NCI-H2107 treated with DMSO at 0.1 percent for 48 hours (cell line): ENCODE results near the gene GLIS1.

Source experiments
- DNase-seq: peaks from one replicate; lab custom pipeline; 2025; ENCODE audit not compliant: unreplicated experiment; lab: John Stamatoyannopoulos, UW

The GLIS1 gene

DNA sequence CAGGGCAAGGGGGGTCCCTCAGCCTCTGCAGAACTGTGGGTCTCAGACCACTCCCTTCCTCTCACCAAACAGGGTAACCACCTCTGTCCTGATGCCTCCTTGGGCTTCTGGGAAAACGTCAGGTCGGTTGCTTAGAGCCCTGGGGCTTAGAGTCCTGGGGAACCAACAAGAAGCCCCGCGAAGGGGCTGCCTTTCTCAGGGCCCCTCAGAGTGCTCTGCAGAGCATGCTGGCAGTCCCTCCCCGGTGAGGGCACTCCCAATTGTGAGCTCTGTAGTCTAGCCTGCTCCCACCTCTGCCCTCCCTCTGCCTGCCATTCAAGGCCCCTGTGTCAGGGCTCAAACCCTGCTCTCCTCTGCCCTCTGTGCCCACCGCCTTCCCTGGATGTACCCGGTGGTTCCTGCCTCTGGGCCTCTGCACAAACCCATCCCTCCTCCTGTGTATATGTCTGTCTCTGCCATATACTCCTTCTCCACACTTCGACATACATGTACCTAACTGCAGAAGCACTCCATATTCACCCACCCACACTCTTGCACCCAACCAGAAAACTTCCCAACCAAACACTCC, 187.5 kb downstream of the GLIS1 start:
- no peak for DNase-seq

DNA sequence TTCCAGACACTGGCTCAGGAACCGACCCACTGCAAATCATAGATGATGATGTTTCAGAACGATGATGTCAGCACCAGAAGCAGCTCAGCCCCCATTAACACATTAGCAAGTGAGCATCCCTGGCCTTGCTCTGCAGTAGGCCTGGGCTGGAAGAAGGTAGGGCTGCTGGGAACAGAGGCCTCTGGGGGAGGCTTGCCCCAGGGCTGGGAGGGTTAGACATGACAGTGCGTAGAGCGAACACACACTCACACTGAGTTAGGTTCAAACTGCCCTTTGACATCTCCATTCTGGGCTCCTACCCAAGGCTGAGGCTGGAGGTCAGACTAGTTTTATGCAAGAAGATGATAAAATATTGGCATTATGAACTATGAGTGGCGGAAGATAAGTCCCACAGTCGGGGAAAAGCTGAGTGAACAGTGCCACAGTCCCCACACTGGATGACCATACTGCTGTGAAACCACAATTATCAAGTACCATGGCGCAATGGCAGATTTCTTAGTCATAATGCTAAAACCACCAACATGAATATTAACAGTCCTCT, 188.7 kb downstream of the GLIS1 start:
- DNase-seq, result no peak

DNA sequence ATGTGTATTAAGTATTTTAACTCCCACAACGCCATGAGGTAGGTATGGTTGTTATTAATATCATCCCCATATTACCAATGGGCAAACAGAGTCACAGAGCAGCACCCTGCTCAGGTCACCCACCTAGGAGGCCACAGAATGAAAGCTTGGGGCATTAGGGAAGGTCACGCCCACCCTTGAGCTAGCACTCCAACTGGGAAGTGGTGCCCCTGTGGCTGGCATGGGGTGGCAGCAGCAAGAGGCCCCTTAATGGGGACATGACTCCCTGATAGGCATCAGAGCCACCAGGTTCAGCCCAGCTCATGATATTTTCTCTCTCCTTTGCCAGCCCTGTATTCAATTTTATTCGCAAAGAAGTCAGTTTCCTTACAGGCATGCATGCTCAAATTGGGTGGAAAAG, 189.2 kb downstream of the GLIS1 start:
- no peak for DNase-seq

DNA sequence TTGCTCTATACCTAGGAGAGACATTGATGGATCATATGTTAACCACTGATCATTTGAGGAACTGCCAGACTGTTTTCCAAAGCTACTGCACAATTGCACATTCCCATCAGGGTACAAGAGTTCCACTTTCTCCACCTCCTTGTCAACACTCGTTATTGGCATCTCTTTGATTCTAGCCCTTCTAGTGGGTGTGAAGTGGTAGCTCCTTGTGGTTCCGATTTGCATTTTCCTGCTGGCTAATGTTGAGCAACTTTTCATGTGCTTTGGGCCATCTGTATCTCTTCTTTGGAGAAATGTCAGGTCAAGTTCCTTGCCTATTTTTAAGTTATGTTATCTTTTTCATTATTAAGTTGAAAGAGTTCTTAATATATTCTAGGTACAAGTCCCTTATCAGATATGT, 189.7 kb downstream of the GLIS1 start:
- no peak for DNase-seq

DNA sequence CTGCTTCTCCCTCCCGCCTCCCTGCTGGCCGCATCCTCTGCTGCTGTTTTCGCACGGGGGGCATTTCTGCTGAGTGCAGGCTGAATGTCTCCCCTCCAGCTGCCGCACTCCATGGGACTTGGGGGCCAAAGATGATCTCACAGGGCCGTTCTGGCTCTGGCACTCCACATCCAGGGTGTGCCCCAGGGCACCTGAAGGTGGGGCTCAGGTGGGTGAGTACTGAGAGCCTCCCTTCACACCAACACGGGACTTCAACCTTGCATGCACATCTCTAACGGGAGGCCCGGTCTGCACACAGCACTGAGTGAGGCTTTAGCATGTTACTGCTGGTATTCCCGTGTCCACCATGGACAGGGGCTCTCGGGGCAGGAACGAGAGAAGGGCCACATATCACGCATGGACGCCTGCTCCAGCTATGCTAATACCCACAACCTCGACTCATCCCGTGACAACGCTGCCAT, 190.9 kb downstream of the GLIS1 start:
- DNase-seq, result no peak

DNA sequence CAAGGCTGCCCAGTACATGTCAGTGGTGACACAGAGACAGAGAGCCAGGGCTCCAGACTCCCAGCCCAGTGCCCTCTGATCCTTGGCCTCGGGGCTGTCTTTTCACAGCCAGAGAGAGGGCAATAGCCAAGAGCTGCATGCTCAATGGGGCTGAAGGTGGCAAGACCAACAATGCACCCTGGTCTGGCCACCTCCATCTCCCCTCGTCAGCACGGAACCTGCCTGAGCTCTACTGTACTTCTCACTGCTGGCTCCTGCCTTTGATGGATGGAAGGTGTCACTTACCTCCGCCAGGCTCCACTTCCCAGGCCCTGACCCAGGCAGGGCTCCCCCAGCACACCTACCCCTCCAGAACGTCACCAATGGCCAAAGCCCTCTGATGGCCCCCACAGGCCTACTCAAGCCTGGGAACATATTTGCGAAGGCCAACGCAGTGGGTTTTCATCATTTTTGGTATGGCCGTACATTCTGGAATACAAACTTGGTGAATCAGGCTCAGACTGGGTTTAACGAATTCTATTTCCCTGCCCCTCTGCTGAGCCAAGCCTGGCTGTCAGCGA, 191.7 kb downstream of the GLIS1 start:
- no peak for DNase-seq

DNA sequence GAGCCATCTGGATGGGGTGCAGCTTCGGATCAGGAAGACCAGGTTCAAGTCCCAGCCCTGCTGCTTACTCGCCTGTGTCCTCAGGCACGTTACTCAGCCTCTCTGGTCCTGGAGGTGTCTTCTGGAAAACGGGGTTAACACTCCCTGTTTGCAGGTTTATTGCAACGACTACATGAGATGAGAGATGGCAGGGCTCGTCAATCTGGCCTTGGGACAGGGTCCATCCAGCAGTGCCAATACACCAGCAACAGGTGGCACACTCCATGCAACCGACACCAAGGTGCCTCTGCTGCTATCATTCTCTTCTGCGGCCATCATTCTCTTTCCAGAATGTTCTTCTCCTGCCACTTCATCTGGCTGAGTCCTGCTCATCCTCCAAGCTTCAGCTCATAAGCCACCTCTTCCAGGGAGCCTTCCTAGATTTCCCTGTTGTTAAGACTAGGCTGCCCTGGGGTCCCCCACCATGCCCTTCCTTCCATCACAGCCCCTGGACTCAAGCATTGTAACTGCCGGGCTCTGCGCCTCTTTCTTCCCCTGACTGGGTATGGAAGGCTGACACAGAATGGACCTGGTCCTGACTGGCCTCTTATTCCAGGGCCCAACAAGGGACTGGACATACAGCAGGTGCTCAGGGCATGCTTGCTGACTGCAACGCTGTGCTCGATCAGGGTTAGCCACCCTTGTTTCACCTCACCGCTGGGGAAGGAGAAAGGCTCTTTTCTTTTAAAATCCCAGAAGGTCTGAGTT, 192.4 kb downstream of the GLIS1 start:
- DNase-seq, result no peak

DNA sequence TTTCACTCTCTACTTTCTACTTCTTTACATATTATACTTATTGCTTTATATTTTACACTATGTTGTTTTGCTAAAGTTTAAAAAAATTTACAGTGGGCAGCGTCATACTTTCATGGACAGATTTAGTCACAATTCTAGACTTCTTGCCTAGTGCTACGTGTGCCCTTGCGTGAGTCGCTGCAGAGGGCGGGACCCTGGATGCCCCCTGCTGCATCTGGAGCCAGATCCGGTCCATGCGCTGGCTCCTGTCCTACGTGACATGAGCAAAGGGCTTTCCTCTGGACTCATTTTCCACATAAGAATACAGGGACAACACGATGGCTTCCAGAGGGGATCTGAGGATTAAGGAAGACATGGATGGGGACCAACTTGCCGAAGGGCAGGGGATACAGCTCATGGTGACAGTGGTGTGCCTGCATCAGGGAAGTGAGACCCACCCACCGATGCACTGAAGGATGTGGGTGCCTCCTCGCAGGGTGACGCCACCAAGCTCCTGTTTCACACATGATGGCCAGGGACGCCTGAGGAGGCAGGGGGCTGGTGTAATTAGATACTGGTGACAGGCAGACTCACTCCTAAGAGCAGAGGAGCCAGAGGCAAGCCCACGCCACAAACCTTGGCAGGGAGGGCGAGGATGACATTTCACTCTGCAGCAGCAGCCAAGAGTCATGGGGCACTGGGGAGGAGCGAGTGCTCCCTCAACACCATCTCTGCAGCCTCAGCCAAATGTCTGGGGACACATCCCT, 193.1 kb downstream of the GLIS1 start:
- DNase-seq, result peak; percentile 73

DNA sequence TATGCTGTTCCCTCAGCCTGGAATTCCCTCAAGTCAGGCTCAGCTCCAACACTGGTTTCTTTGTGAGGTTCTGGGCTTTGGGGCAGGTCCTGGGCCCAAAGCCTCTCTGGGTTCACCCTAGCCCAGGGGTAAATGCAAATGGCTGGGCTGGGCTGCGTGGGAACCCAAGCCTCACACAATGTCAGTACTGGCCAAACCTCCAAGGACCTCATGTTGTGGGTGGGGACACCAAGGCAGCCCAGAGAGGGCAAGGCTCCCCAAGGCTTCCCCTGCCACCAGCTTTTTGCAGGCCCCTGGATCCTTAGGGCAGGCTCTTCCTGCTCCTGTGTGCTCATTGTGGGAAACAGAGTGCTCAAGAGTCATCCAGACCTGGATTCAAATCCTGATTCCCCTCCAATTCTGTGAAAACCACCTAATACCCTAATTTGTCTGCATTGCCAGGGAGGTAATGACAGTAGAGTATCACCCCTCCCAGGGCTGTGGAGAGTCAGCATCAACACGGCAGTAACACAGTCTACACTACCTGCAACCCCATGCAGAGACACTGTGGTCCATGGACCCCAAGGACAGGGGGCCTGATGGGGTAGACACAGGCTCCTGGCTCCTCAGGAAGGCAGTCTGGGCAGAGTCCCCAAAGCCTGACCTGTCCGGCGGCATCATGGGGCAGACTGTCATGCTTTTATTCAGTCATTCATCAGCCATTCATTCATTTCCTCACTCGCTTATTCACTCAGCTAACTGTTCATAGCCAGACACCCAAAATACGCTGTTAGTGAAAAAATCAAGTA, 194.0 kb downstream of the GLIS1 start:
- no peak for DNase-seq

DNA sequence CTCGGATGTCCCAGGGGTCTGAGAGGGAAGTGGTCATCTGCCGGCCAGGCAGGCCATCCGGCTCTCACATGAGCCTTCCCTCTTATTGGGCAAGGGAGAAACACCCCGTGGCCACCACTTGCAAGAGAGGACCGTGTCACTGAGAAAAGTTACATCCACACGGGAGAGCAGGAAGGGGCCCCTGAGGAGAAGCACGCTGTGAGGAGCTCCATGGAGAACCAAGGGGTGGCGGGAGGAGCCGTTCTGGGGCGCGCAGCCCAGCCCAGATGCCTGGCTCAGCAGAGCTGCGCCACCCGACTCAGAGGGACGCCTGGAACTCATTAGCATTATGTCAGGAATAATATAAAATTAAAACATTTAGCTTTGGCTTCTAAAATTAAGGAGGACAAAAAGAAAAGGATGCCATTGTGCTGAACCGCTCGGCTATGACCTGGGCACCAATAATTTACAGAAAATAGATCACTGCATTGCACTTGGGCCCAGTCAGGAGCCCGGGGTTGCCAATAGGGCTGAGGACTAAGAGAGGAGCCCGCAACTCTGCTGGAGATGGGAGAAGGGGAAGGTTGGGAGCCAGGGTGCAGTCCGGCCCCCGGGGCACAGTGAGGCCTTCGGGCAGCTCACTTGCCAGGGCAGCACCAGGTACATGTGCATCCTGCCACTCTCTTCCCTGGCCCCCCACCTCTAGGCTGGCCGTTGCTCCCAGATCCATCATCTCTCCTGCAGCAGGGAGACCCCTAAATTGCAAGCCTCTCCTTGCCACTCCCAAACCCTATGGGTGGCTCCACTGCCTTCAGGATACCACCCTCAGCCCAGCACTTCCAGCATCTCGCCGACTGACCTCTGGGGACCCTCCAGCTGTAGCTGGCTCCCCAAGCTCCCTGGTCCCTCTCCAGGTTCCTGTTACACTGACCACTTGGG, 194.9 kb downstream of the GLIS1 start:
- no peak for DNase-seq

DNA sequence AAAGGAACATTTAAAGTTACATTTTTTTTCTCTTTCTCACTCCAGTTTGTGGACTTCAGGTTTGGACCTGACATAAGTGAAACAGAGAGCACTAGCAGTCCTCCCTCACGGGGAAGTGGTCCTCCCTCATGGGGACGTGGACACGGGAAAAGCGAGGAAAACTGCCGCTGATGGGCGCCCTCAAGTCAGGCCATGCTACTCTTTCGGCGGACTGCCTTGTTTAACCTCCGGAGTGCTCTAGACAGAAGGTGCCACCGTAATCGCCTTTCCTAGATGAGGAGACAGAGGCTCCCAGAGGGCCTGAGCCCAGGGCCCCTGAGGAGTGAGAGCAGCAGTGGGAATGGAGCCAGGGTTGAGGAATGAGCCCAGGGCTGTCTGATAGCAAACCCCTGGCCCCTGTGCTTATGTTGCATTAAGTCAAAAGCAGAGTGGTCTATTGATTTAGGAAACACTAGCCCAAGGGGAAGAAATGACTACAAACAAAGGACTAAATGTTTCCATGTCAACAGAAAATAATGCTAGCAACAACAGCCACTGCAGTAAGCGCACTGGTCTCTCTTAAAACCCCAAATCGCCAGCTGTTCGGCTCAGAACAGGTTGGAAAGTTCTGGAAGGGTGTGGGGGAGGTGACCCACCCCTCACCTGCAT, 195.7 kb downstream of the GLIS1 start:
- DNase-seq, result no peak

DNA sequence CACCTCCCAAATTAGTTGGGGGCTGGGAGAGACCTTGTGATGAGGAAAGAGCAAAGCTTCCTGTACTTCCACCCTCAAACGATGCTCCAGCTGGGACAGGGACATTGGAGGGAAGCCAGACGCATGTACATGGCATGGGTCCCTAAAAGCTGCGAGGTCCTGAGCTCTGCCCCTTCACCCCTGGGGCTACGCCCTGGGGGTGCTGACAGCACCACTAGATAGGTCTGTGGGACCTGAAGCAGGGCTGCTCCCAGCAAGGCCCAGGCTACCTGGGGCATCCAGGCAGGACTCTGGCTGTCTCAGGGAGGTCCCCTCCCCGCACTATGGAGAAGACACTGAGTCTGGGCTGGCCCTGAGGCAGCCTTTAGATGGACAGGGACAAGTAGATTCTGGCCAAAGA, 196.4 kb downstream of the GLIS1 start:
- DNase-seq, result no peak

DNA sequence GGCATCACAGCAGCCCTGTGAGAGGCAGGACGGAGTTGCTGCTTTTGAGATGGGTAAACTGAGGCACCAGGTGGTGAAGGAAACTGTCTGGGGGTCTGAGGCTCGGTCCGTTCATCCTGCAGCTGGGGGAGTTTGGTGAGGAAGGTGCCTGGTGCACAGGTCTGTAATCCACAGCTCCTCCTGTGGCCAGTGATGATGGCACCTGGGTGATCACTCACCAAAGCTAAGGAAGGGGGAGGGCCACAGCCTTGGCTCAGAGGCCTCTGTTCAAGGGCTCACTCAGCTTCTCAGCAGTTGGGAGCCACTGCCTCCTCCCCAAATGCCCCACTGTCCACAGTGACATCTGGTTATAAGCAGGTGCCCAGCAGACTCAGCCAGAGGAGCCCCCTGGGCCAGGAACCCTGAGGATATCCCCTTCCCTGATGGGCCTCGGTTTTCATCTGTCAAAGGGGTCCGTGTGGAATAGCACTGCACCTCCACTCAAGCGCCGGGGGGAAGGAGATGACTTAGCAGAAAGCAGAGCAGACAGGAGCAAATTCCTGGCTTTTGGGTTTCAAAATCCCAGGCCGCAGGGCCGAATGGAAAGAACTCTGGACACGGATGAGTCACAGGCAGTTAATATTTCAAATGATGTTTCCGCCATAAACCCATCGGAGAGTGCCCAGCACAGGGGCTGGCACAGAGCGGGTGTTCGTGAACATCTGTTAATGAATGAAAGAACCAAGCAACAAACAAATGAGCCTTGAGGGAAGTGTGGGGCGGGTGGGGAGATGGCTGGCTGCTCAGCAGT, 197.0 kb downstream of the GLIS1 start:
- no peak for DNase-seq

DNA sequence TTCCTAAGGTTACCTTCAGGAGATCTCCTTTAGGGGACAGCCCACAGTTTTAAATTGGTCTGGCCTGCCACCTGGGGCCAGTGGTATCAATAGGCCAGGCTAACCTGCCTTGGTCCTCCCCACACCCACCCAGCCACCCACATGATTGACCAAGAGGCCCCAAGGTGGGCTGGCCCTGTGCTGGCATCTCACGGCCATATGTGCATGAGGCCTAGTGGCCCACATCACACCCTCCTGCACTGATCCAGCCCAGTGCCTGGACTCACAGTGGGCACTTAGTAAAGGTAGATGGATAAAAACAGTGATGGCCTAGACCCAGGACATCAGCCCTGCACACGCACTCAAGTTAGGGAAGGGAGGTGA, 197.7 kb downstream of the GLIS1 start:
- DNase-seq, result no peak

DNA sequence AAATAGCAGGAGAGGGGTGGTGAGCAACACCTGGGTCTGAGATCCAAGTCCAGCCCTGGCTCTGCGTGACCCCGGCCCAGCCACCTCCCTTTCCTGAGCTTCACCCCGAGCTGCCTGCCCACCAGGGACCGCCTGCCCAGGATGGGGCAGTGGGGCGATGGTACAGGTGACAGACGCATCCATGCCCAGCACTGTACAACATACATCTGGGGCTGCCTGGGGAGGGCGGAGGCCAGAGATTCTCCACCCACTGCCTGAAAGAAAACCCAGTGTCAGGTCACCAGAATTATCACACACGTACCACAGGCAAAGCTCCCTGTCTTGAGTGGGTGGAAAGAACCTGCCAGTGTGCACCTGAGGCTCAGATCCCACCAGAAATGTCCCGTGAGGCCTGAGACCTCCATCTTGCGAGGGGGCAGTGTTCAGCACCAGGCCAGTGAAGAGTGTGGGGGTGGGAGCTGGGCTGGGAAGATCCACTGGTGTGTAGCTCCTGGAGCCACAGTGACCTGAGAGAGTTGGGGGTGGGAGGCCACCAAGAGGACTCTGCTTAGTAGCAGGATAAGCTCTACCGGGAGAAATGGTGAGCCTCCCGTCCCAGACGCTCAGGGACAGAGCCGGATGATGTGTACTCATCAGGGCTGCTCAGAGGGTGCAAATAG, 198.2 kb downstream of the GLIS1 start:
- DNase-seq, result no peak

DNA sequence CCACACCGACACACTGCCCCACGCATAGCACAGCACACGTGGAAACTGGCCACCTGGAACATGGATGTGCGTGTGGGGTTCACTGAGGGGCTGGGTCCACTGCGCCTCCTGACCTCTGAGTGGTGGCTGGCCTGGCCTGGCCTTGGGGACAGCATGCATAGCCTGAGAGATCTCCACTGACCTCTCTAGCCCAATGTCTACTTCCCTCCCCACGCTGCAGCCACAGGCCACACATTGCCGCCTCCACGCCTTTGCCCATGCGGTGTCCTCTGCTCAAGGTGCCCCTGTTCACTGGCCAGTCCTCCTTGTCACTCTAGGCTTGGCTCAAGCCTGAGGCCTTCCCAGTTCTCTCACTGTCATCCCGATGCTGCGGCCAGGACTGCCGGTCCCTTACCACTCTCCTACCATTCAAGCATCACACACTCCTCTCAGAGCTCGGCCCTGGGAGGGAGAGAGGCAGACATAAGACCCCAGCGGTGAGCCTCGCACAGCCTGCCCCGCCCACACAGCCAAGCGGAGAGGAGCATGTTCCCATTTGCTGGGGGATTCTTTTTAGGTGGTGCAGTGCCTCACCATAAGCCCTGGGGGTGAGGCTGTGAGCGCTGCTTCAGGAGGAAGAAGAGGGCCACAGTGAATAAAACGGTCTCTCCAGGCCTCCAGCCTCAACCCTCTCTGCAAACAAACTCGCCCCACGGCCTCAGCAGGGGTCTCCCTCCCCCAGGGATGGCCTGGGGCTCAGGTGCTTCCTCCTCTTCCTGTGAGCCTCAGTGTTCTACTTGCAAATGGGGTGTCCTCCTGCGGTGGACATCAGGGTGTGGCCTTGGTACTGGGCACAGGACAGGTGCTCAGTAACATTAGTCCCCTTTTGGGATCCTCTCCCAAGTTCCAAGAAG, 199.0 kb downstream of the GLIS1 start:
- no peak for DNase-seq

DNA sequence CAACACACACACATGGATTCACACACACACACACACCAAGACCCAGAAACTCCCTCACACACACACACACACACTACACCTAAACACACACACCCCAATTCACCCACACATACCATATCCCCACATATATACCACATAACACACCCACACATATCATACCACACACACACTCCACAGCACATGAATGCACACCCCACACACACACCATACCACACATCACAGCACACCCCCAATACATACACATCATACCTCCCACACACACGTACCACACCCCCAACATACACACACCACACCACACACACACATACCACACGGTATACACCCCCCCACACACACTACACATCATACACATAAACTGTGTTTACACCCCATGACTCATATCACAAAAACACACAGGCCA, 199.7 kb downstream of the GLIS1 start:
- DNase-seq, result no peak
